SJCRH30 (cell line): ENCODE data around the gene EXT2. TPM values are rescaled to one million over a fixed set of nuclear protein-coding genes. Genes with fewer than 3 reads are reported as not detected.

Source experiments
- DNase-seq, 2 experiments: peaks; one replicate each; pipeline ENCODE4 v3.0.0-alpha.2; 2015 to 2020
- H3K27ac ChIP-seq: fragments of 250-450 bp; sonication (Bioruptor Pico); 2 replicates; pipeline ENCODE4 v1.5.1; 2020; ENCODE audit warnings: mild to moderate bottlenecking, moderate library complexity
- H3K27me3 ChIP-seq: fragments of 250-450 bp; sonication (Bioruptor Pico); 2 replicates; pipeline ENCODE4 v1.5.1; 2020; ENCODE audit warnings: mild to moderate bottlenecking, moderate library complexity
- H3K36me3 ChIP-seq: fragments of 250-450 bp; sonication (Bioruptor Pico); 2 replicates; pipeline ENCODE4 v1.5.1; 2020; ENCODE audit warnings: mild to moderate bottlenecking, moderate library complexity
- H3K4me1 ChIP-seq: fragments of 250-450 bp; sonication (Bioruptor Pico); 2 replicates; pipeline ENCODE4 v1.5.1; 2020; ENCODE audit warnings: mild to moderate bottlenecking, moderate library complexity
- H3K4me3 ChIP-seq: fragments of 250-450 bp; sonication (Bioruptor Pico); 2 replicates; pipeline ENCODE4 v1.5.1; 2020; ENCODE audit warnings: mild to moderate bottlenecking, moderate library complexity
- H3K9me3 ChIP-seq: fragments of 250-450 bp; sonication (Bioruptor Pico); replicated peaks from 2 replicates; pipeline ENCODE4 v1.5.1; 2020; ENCODE audit warnings: mild to moderate bottlenecking, moderate library complexity
- total RNA-seq: library from RNA; depleted of rRNA; stranded (reverse); fragments of >200 nt; shearing (Covaris generic); gene quantifications from 2 replicates; pipeline ENCODE4 v1.2.3, GENCODE V29; 2014

Gene EXT2
- total RNA-seq, 1 experiment from 2014 or later: 91.7 TPM

GRCh38 chr11:44072757-44073658 lies 22.5 kb upstream of the EXT2 start:
- DNase-seq: no peak
- no peaks in the 10 kb centered on the region; the same call in 1 of the 2 replicates for H3K36me3 ChIP-seq
- H3K27me3 ChIP-seq: no peaks in the 10 kb centered on the region
- no peak overlapping the region for H3K4me3 ChIP-seq
- H3K9me3 ChIP-seq: no peaks in the 10 kb centered on the region
- no peaks in the 10 kb centered on the region for H3K4me1 ChIP-seq
- no peak overlapping the region for H3K27ac ChIP-seq

DNA sequence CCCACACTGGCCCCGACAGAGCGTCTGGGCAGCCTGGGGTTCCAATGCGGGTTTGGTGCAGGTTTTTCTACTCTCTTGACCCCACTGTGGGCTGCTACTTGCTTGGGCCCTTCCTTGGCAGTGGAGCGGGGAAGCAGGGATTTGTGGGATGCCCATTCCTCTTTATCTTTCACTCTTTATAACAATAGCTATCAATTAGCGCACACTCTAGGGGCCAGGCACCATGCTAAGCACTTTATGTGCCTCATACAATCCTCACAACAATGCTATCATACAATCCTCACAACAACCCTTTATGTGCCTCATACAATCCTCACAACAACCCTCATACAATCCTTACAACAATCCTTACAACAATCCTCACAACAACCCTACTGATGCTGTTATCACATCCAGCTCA lies 16.7 kb upstream of the EXT2 start:
- no peaks in the 10 kb centered on the region for H3K4me1 ChIP-seq
- DNase-seq: no peak
- H3K27me3 ChIP-seq: peaks cover 3% of the 10 kb centered on the region; the same call in 1 of the 2 replicates
- H3K4me3 ChIP-seq: no peak overlapping the region
- no peak overlapping the region for H3K27ac ChIP-seq
- no peaks in the 10 kb centered on the region for H3K9me3 ChIP-seq
- H3K36me3 ChIP-seq: no peaks in the 10 kb centered on the region

DNA sequence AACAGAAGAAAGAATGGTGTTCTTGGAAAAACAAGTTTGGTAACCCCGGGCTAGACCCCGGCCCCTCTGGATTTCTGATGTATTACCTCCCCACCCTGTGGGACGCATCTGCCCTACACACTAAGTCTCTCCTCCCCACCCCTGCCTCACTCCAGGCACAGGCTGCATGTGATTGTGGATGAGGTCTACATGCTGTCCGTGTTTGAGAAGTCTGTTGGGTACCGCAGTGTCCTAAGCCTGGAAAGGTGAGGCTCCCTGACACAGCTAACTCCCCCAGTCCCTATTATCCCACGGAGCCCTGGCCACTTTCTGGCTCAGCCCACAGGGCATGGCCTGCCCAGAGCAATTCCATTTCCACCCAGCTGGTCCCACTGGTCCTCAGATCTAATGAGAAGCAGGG lies 16.1 kb upstream of the EXT2 start:
- no peaks in the 10 kb centered on the region for H3K9me3 ChIP-seq
- no peak for DNase-seq
- H3K4me1 ChIP-seq: no peaks in the 10 kb centered on the region
- no peak overlapping the region for H3K4me3 ChIP-seq
- H3K27me3 ChIP-seq: peaks cover 3% of the 10 kb centered on the region; the same call in 1 of the 2 replicates
- no peaks in the 10 kb centered on the region for H3K36me3 ChIP-seq
- no peak overlapping the region for H3K27ac ChIP-seq

GRCh38 chr11:44080951-44081350 lies 14.5 kb upstream of the EXT2 start:
- H3K4me1 ChIP-seq: no peaks in the 10 kb centered on the region
- H3K36me3 ChIP-seq: no peaks in the 10 kb centered on the region
- H3K27me3 ChIP-seq: peaks cover 3% of the 10 kb centered on the region; the same call in 1 of the 2 replicates
- H3K4me3 ChIP-seq: no peak overlapping the region
- no peak overlapping the region for H3K27ac ChIP-seq
- no peaks in the 10 kb centered on the region for H3K9me3 ChIP-seq
- no peak for DNase-seq

DNA sequence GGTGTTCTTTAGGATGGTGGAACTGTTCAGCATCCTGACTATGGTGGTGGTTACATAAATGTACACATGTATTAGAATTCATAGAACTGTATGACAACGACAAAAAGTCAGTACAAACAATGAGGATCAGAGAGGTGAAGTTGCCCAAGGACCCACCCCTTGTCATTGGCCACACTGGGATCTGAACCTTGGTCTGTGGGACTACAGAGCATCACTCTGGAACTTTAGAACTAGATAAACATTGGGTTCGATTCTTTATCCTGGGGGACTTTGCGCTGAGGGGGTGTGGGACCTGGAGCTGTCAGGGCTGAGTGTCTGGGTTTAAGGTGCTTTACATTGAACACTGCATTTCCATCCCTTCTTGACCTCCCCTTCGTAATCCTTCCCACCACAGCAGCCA lies 12.8 kb upstream of the EXT2 start:
- Histone ChIP-seq H3K4me1 (no peaks in the 10 kb centered on the region), H3K27me3 (peaks cover 3% of the 10 kb centered on the region; the same call in 1 of the 2 replicates), H3K36me3 (no peaks in the 10 kb centered on the region), H3K4me3 (no peak overlapping the region), H3K9me3 (no peaks in the 10 kb centered on the region), H3K27ac (no peak overlapping the region)
- DNase-seq: no peak

DNA sequence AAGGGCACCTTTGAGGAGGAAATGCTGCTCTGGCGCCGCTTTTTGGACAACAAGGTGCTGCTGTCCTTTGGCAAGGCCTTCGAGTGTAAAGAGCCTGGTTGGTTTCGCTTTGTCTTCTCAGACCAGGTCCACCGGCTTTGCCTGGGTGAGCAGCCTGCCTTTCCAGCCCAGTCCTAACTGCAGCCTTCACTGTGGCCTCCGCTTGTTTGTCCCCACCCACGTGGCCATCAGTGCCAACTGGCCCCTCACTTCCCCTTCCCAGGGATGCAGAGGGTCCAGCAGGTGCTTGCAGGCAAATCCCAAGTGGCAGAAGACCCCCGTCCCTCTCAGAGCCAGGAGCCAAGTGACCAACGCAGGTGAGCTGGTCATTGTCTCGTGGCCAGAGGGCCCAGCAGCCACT lies 12.0 kb upstream of the EXT2 start:
- H3K36me3 ChIP-seq: no peaks in the 10 kb centered on the region
- no peak for DNase-seq
- H3K27me3 ChIP-seq: peaks cover 3% of the 10 kb centered on the region; the same call in 1 of the 2 replicates
- no peaks in the 10 kb centered on the region for H3K4me1 ChIP-seq
- H3K9me3 ChIP-seq: no peaks in the 10 kb centered on the region
- no peak overlapping the region for H3K27ac ChIP-seq
- H3K4me3 ChIP-seq: no peak overlapping the region

DNA sequence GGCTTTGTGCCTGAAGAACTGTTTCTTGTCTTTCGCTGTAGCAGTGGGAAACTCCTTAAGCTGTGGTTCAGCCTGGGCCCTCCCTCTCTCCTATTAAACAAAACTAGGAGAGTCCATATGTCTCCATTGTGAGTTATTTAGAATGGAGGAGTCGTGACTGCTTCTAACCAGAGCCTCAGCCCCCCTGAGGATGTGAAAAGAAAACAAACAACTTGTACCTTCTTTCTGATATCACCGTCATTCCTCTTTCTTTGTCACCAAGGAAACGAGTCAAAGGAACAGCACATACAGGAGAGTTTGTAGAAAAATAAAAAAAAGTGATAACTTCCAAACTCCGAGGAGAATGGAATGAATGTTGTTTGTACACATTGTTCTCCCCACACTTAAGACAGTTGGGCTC lies 11.6 kb upstream of the EXT2 start:
- Histone ChIP-seq H3K27me3 (peaks cover 3% of the 10 kb centered on the region; the same call in 1 of the 2 replicates), H3K36me3 (no peaks in the 10 kb centered on the region), H3K27ac (no peak overlapping the region), H3K4me1 (no peaks in the 10 kb centered on the region), H3K9me3 (no peaks in the 10 kb centered on the region), H3K4me3 (no peak overlapping the region)
- no peak for DNase-seq

DNA sequence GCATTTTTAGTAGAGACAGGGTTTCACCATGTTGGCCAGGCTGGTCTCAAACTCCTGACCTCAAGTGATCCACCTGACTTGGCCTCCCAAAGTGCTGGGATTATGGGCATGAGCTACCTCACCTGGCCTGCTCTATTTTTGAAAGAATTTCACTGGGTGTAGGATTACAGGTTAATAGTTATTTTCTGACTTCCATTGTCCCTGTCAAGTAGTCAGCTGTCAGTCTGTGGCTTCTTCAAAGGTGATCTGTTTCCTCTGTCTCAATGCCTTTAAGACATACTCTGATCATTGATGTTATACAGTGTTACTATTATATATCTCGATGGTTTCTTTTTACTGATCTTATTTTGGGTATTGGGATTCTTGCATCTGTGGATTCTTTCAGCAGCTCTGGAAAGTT lies 10.1 kb upstream of the EXT2 start:
- no peak for DNase-seq
- peaks cover 10% of the 10 kb centered on the region; the same call in 1 of the 2 replicates for H3K9me3 ChIP-seq

DNA sequence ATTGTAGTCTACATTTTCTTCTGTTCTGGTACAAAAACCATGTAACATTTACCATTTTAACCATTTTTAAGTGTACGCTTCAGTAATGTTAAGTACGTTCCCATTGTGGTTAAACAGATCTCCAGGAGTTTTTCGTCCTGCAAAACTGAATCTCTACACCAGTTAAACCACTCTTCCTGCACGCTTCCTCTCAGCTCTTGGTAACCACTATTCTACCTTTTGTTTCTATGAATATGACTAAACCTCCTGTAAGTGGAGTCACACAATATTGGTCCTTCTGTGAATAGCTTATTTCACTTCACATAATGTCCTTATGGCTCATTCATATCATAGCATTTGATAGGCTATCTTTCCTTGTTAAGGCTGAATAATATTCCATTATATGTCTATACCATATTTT lies 7.1 kb upstream of the EXT2 start:
- Histone ChIP-seq H3K36me3 (no peaks in the 10 kb centered on the region), H3K9me3 (peaks cover 10% of the 10 kb centered on the region; the same call in 1 of the 2 replicates), H3K27ac (no peak overlapping the region), H3K4me1 (no peaks in the 10 kb centered on the region), H3K4me3 (no peak overlapping the region), H3K27me3 (no peaks in the 10 kb centered on the region)
- no peak for DNase-seq

More for the DNA sequence above, 10.1 kb upstream of the EXT2 start:
- Histone ChIP-seq H3K27me3 (no peaks in the 10 kb centered on the region), H3K27ac (no peak overlapping the region), H3K36me3 (no peaks in the 10 kb centered on the region), H3K4me3 (no peak overlapping the region), H3K4me1 (no peaks in the 10 kb centered on the region)

GRCh38 chr11:44088871-44089270 lies 6.6 kb upstream of the EXT2 start:
- peaks cover 10% of the 10 kb centered on the region; the same call in 1 of the 2 replicates for H3K9me3 ChIP-seq
- H3K36me3 ChIP-seq: no peaks in the 10 kb centered on the region
- no peak overlapping the region for H3K27ac ChIP-seq
- H3K4me1 ChIP-seq: no peaks in the 10 kb centered on the region
- no peaks in the 10 kb centered on the region for H3K27me3 ChIP-seq
- DNase-seq: no peak
- H3K4me3 ChIP-seq: no peak overlapping the region

GRCh38 chr11:44090539-44090938 lies 4.9 kb upstream of the EXT2 start:
- no peaks in the 10 kb centered on the region for H3K36me3 ChIP-seq
- peaks cover 10% of the 10 kb centered on the region; the same call in 1 of the 2 replicates for H3K9me3 ChIP-seq

GRCh38 chr11:44094260-44094868 lies 1.1 kb upstream of the EXT2 start:
- H3K9me3 ChIP-seq: peaks cover 6% of the 10 kb centered on the region; the same call in 1 of the 2 replicates
- no peak overlapping the region for H3K27ac ChIP-seq
- H3K36me3 ChIP-seq: no peaks in the 10 kb centered on the region
- no peaks in the 10 kb centered on the region for H3K4me1 ChIP-seq
- H3K4me3 ChIP-seq: no peak overlapping the region
- DNase-seq: peak; percentile 82 to 93
- no peaks in the 10 kb centered on the region for H3K27me3 ChIP-seq

More at GRCh38 chr11:44090539-44090938, 4.9 kb upstream of the EXT2 start:
- Histone ChIP-seq H3K27me3 (no peaks in the 10 kb centered on the region), H3K27ac (no peak overlapping the region), H3K4me3 (no peak overlapping the region), H3K4me1 (no peaks in the 10 kb centered on the region)
- no peak for DNase-seq

- H3K27ac ChIP-seq: no peak overlapping the region; the same call in 1 of the 2 replicates
- no peaks in the 10 kb centered on the region for H3K36me3 ChIP-seq
- H3K27me3 ChIP-seq: no peaks in the 10 kb centered on the region
- DNase-seq: no peak
- no peaks in the 10 kb centered on the region for H3K9me3 ChIP-seq
- H3K4me1 ChIP-seq: no peaks in the 10 kb centered on the region
- H3K4me3 ChIP-seq: peak overlapping the region; percentile 83
Observed at GRCh38 chr11:44096360-44097185, 1.1 kb downstream of the EXT2 start.

- DNase-seq: no peak
- no peaks in the 10 kb centered on the region for H3K27me3 ChIP-seq
- H3K36me3 ChIP-seq: no peaks in the 10 kb centered on the region
- H3K27ac ChIP-seq: no peak overlapping the region
- no peaks in the 10 kb centered on the region for H3K9me3 ChIP-seq
- no peak overlapping the region for H3K4me3 ChIP-seq
- no peaks in the 10 kb centered on the region for H3K4me1 ChIP-seq
Observed at GRCh38 chr11:44097821-44098220, 2.3 kb downstream of the EXT2 start.
